Measurements from ENCODE around the gene SLC7A1.

DNA sequence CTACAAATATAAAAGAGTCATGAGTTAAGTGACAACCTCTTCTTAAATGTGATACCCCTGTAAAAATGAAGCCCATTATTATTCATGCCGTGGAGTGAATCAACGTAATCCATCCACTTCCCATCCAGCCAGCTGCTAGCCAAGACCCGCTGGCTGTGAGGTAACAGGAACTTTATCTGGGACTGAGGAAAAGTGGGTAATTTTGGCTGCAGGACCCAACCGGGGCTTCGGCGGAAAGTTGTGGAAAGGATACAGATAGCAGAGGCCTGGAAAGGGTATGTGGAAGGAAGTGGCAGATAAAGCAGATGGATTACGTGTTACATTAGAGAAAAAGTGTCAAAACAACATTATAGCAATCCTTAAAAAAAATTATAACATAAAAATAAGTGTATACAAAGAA lies 48.3 kb downstream of the SLC7A1 start:
- no peak for TF ChIP-seq POLR2A (IDR thresholded peaks at IDR 0.05; ENCODE audit: extremely low read depth, insufficient read length)
- TF ChIP-seq, protein P1, sequence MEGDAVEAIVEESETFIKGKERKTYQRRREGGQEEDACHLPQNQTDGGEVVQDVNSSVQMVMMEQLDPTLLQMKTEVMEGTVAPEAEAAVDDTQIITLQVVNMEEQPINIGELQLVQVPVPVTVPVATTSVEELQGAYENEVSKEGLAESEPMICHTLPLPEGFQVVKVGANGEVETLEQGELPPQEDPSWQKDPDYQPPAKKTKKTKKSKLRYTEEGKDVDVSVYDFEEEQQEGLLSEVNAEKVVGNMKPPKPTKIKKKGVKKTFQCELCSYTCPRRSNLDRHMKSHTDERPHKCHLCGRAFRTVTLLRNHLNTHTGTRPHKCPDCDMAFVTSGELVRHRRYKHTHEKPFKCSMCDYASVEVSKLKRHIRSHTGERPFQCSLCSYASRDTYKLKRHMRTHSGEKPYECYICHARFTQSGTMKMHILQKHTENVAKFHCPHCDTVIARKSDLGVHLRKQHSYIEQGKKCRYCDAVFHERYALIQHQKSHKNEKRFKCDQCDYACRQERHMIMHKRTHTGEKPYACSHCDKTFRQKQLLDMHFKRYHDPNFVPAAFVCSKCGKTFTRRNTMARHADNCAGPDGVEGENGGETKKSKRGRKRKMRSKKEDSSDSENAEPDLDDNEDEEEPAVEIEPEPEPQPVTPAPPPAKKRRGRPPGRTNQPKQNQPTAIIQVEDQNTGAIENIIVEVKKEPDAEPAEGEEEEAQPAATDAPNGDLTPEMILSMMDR (IDR thresholded peaks at IDR 0.05; ENCODE audit: low read depth, low read length), result no peak

All from NB4 (cell line).